ENCODE data around the gene ARHGEF1.

GRCh38 chr19:41872384-41872774 is 10.6 kb upstream of the ARHGEF1 start:
- TF ChIP-seq CTCF (IDR thresholded peaks at IDR 0.05) (no peak), EZH2 (IDR thresholded peaks at IDR 0.05; ENCODE audit: borderline replicate concordance, insufficient read depth, low read depth, low read length, poor library complexity, severe bottlenecking) (no peak)
